HepG2 (cell line): ENCODE measurements around the gene SLC1A4. TPM values are rescaled to one million over a fixed set of nuclear protein-coding genes. Genes with fewer than 3 reads are reported as not detected.

Experiments used
- BCLAF1 ChIP-seq: fragments of 450-650 bp; IDR thresholded peaks from 2 replicates; pipeline ENCODE4 v1.6.1; 2017; ENCODE audit warnings: mild to moderate bottlenecking
- CEBPG ChIP-seq: IDR thresholded peaks from 2 replicates; pipeline ENCODE4 v1.6.1; 2016
- DRAP1 ChIP-seq: IDR thresholded peaks from 2 replicates; pipeline ENCODE4 v1.6.1; 2016; ENCODE audit warnings: missing genetic modification reagents, missing compliant biosample characterization
- FOXA1 ChIP-seq, 2 experiments: fragments of 450-650 bp in 1 of 2; sonication (generic) in 1 of 2; formaldehyde crosslinking in 1 of 2; IDR thresholded peaks; 2 replicates each; pipeline versions ENCODE4 v1.4.0 to v1.6.1; 2016 to 2020; ENCODE audit warnings: missing genetic modification reagents in 1 of 2
- FOXC1 ChIP-seq: sonication (generic); formaldehyde crosslinking; IDR thresholded peaks from 2 replicates; pipeline ENCODE4 v1.8.0; 2022; ENCODE audit warnings: mild to moderate bottlenecking, missing genetic modification reagents, borderline replicate concordance
- HOXA5 ChIP-seq: sonication (generic); formaldehyde crosslinking; IDR thresholded peaks from 2 replicates; pipeline ENCODE4 v1.4.0; 2020; ENCODE audit warnings: missing genetic modification reagents
- MED1 ChIP-seq: sonication (generic); formaldehyde crosslinking; IDR thresholded peaks from 2 replicates; pipeline ENCODE4 v1.4.0; 2020; ENCODE audit warnings: missing genetic modification reagents
- NR2F1 ChIP-seq, 2 experiments: fragments of 450-650 bp in 1 of 2; formaldehyde crosslinking in 1 of 2; IDR thresholded peaks; 2 replicates each; pipeline versions ENCODE4 v1.5.0 to v1.6.1; 2016 to 2020; ENCODE audit warnings: mild to moderate bottlenecking in 1 of 2, missing compliant biosample characterization in 1 of 2, missing genetic modification reagents in 1 of 2, moderate library complexity in 1 of 2
- NR2F6 ChIP-seq, 2 experiments: IDR thresholded peaks; 2 replicates each; pipeline ENCODE4 v1.6.1; 2016; ENCODE audit warnings: antibody characterized with exemption in 1 of 2, mild to moderate bottlenecking in 1 of 2
- SETDB1 ChIP-seq: sonication (generic); formaldehyde crosslinking; IDR thresholded peaks from 2 replicates; pipeline ENCODE4 v1.5.1; 2020; ENCODE audit warnings: missing genetic modification reagents, mild to moderate bottlenecking, borderline replicate concordance
- SP2 ChIP-seq: sonication (generic); formaldehyde crosslinking; IDR thresholded peaks from 2 replicates; pipeline ENCODE4 v1.5.1; 2020; ENCODE audit warnings: mild to moderate bottlenecking, missing genetic modification reagents
- U2AF2 ChIP-seq: fragments of 200-400 bp; formaldehyde crosslinking; IDR thresholded peaks from 2 replicates; pipeline ENCODE4 v1.6.1; 2017; ENCODE audit warnings: low read depth, mild to moderate bottlenecking, low read length
- XBP1 ChIP-seq: sonication (generic); formaldehyde crosslinking; IDR thresholded peaks from 2 replicates; pipeline ENCODE4 v1.5.0; 2020; ENCODE audit warnings: missing genetic modification reagents
- ZNF317 ChIP-seq: sonication (generic); formaldehyde crosslinking; IDR thresholded peaks from 2 replicates; pipeline ENCODE4 v1.5.0; 2020; ENCODE audit warnings: mild to moderate bottlenecking, missing genetic modification reagents
- ZNF335 ChIP-seq: sonication (generic); formaldehyde crosslinking; IDR thresholded peaks from 2 replicates; pipeline ENCODE4 v1.4.0; 2020; ENCODE audit warnings: missing genetic modification reagents
- ZNF496 ChIP-seq: sonication (generic); formaldehyde crosslinking; IDR thresholded peaks from 2 replicates; pipeline ENCODE4 v1.8.1; 2023; ENCODE audit warnings: mild to moderate bottlenecking, moderate library complexity, missing genetic modification reagents; ENCODE audit not compliant: insufficient replicate concordance
- ZNF574 ChIP-seq: sonication (generic); formaldehyde crosslinking; IDR thresholded peaks from 2 replicates; pipeline ENCODE4 v1.4.0; 2020; ENCODE audit warnings: missing genetic modification reagents
- ZNF577 ChIP-seq: sonication (generic); formaldehyde crosslinking; IDR thresholded peaks from 2 replicates; pipeline ENCODE4 v1.4.0; 2020; ENCODE audit warnings: mild to moderate bottlenecking, low read depth, missing genetic modification reagents, borderline replicate concordance
- ZNF652 ChIP-seq: IDR thresholded peaks from 2 replicates; pipeline ENCODE4 v1.6.1; 2016; ENCODE audit warnings: low read depth, borderline replicate concordance
- ZNF724P ChIP-seq: sonication (generic); formaldehyde crosslinking; IDR thresholded peaks from 2 replicates; pipeline ENCODE4 v1.8.0; 2022; ENCODE audit warnings: missing genetic modification reagents, borderline replicate concordance
- ZNF746 ChIP-seq: sonication (generic); formaldehyde crosslinking; IDR thresholded peaks from 2 replicates; pipeline ENCODE4 v1.8.0; 2022; ENCODE audit warnings: mild to moderate bottlenecking, missing genetic modification reagents
- ZNF770 ChIP-seq: sonication (generic); formaldehyde crosslinking; IDR thresholded peaks from 2 replicates; pipeline ENCODE4 v1.5.0; 2020; ENCODE audit warnings: mild to moderate bottlenecking, missing genetic modification reagents
- polyA plus RNA-seq, 8 experiments: library from polyadenylated mRNA; depleted of rRNA in 3 of 8; stranded (reverse) in 7 of 8; unstranded in 1 of 8; fragments of >200 nt; fragmentation: Illumina TruSeq in 4 of 8; extraction: Trizol in 4 of 8; gene quantifications; 2 replicates each; pipeline versions ENCODE4 v1.2.1 to v1.2.3, GENCODE V29; 2011 to 2016; ENCODE audit warnings: low read depth in 4 of 8, missing spikeins in 1 of 8, mixed read lengths in 1 of 8; ENCODE audit not compliant: insufficient read depth in 1 of 8
- total RNA-seq, 5 experiments: library from RNA; depleted of rRNA; stranded (reverse); fragments of >200 nt; fragmentation: Illumina TruSeq; extraction: Trizol; gene quantifications; 2 replicates each; pipeline ENCODE4 v1.2.3, GENCODE V29; 2016; ENCODE audit warnings: low read depth in 1 of 5

The SLC1A4 gene
- total and polyA plus RNA-seq, 2 of the 13 experiments (the other 11 are each of a cell fraction or from before 2014, with no cell fraction given), result 21.0 to 39.6 TPM

- TF ChIP-seq MED1 (0 out of 2 replicates have a peak, but pooled peaks have one; percentile 30), ZNF746 (no peak; the same call in 1 of the 2 replicates), ZNF574 (no peak), HOXA5 (CRISPR knock-in tag) (no peak), SETDB1 (CRISPR knock-in tag) (no peak), FOXA1 (IDR thresholded peaks at IDR 0.05) (no peak), FOXA1 (CRISPR knock-in tag; IDR thresholded peaks at IDR 0.05) (0 out of 2 replicates have a peak, but pooled peaks have one; percentile 12), ZNF335 (CRISPR knock-in tag) (0 out of 2 replicates have a peak, but pooled peaks have one; percentile 21), ZNF652 (CRISPR knock-in tag) (peak; percentile 97), NR2F6 (IDR thresholded peaks at IDR 0.05) (0 out of 2 replicates have a peak, but pooled peaks have one; percentile 11), NR2F6 (CRISPR knock-in tag; IDR thresholded peaks at IDR 0.05) (no peak), SP2 (no peak), ZNF770 (CRISPR knock-in tag) (no peak), ZNF496 (no peak), DRAP1 (CRISPR knock-in tag) (peak; percentile 47; the same call in 1 of the 2 replicates), FOXC1 (peak; percentile 11; the same call in 1 of the 2 replicates), BCLAF1 (no peak), CEBPG (0 out of 2 replicates have a peak, but pooled peaks have one; percentile 4), NR2F1 (CRISPR knock-in tag; IDR thresholded peaks at IDR 0.05) (no peak), U2AF2 (no peak), XBP1 (CRISPR knock-in tag) (peak; percentile 98), ZNF724P (CRISPR knock-in tag) (no peak), ZNF317 (CRISPR knock-in tag) (no peak), ZNF577 (CRISPR knock-in tag) (no peak)
Observed at GRCh38 chr2:64987956-64988419, 1.2 kb upstream of the SLC1A4 start (continued).
